HepG2 (cell line): ENCODE data around the gene DAPK1. TPM values are rescaled to one million over a fixed set of nuclear protein-coding genes. Genes with fewer than 3 reads are reported as not detected.
A peak's percentile ranks its signal among the peaks of the same experiment; 100 is the strongest.

ENCODE experiments used
- ADNP ChIP-seq: sonication (generic); formaldehyde crosslinking; IDR thresholded peaks from 2 replicates; pipeline ENCODE4 v1.4.0; 2020; ENCODE audit warnings: missing genetic modification reagents
- FUBP1 ChIP-seq: sonication (generic); formaldehyde crosslinking; IDR thresholded peaks from 2 replicates; pipeline ENCODE4 v1.5.1; 2020; ENCODE audit warnings: missing genetic modification reagents, mild to moderate bottlenecking, borderline replicate concordance
- HMGA1 ChIP-seq: sonication (generic); formaldehyde crosslinking; conservative IDR thresholded peaks from 2 replicates; pipeline ENCODE4 v1.4.0; 2020; ENCODE audit warnings: missing genetic modification reagents
- HNRNPLL ChIP-seq: fragments of 200-400 bp; formaldehyde crosslinking; IDR thresholded peaks from 2 replicates; pipeline ENCODE4 v1.6.1; 2017; ENCODE audit warnings: mild to moderate bottlenecking, low read depth, low read length; ENCODE audit not compliant: poor library complexity, severe bottlenecking
- NCOR1 ChIP-seq: fragments of 200-600 bp; sonication (generic); IDR thresholded peaks from 2 replicates; pipeline ENCODE4 v1.7.0; 2017; ENCODE audit warnings: antibody characterized with exemption, low read length, borderline replicate concordance
- POGK ChIP-seq: sonication (generic); formaldehyde crosslinking; conservative IDR thresholded peaks from 2 replicates; pipeline ENCODE4 v1.8.0; 2022; ENCODE audit warnings: mild to moderate bottlenecking, moderate library complexity, missing genetic modification reagents
- PRDM10 ChIP-seq: sonication (generic); formaldehyde crosslinking; IDR thresholded peaks from 2 replicates; pipeline ENCODE4 v1.4.0; 2020; ENCODE audit warnings: low read depth, missing genetic modification reagents
- RAD21 ChIP-seq: fragments of 450-650 bp; formaldehyde crosslinking; IDR thresholded peaks from 2 replicates; pipeline ENCODE4 v1.5.0; 2020; ENCODE audit warnings: mild to moderate bottlenecking
- SAP130 ChIP-seq: IDR thresholded peaks from 2 replicates; pipeline ENCODE4 v1.6.1; 2016; ENCODE audit warnings: low read depth
- ZBTB40 ChIP-seq, 2 experiments: fragments of 450-650 bp in 1 of 2; sonication (generic) in 1 of 2; formaldehyde crosslinking in 1 of 2; IDR thresholded peaks; 2 replicates each; pipeline versions ENCODE4 v1.6.1 to v1.8.0; 2016 to 2022; ENCODE audit warnings: antibody characterized with exemption in 1 of 2, mild to moderate bottlenecking in 1 of 2, missing genetic modification reagents in 1 of 2
- ZC3H13 ChIP-seq: sonication (generic); formaldehyde crosslinking; IDR thresholded peaks from 2 replicates; pipeline ENCODE4 v1.8.1; 2023; ENCODE audit warnings: mild to moderate bottlenecking, missing genetic modification reagents, moderate library complexity
- polyA plus RNA-seq, 8 experiments: library from polyadenylated mRNA; depleted of rRNA in 3 of 8; stranded (reverse) in 7 of 8; unstranded in 1 of 8; fragments of >200 nt; fragmentation: Illumina TruSeq in 4 of 8; extraction: Trizol in 4 of 8; gene quantifications; 2 replicates each; pipeline versions ENCODE4 v1.2.1 to v1.2.3, GENCODE V29; 2011 to 2016; ENCODE audit warnings: low read depth in 4 of 8, missing spikeins in 1 of 8, mixed read lengths in 1 of 8; ENCODE audit not compliant: insufficient read depth in 1 of 8
- total RNA-seq, 5 experiments: library from RNA; depleted of rRNA; stranded (reverse); fragments of >200 nt; fragmentation: Illumina TruSeq; extraction: Trizol; gene quantifications; 2 replicates each; pipeline ENCODE4 v1.2.3, GENCODE V29; 2016; ENCODE audit warnings: low read depth in 1 of 5

DAPK1 gene
- total and polyA plus RNA-seq, 2 of the 13 experiments (the other 11 are each of a cell fraction or from before 2014, with no cell fraction given), result 35.7 to 35.9 TPM

- no peak for TF ChIP-seq ZBTB40 (IDR thresholded peaks at IDR 0.05)
- no peak for TF ChIP-seq ZBTB40 (CRISPR knock-in tag; IDR thresholded peaks at IDR 0.05)
- TF ChIP-seq NCOR1, result peak; percentile 87
- TF ChIP-seq ZC3H13 (CRISPR knock-in tag), result no peak
- TF ChIP-seq RAD21 (CRISPR knock-in tag), result no peak
- no peak for TF ChIP-seq HMGA1 (CRISPR knock-in tag)
- TF ChIP-seq POGK, result no peak; the same call in 1 of the 2 replicates
- TF ChIP-seq ADNP (CRISPR knock-in tag), result no peak
- TF ChIP-seq FUBP1 (CRISPR knock-in tag), result no peak
- TF ChIP-seq HNRNPLL, result no peak
- TF ChIP-seq PRDM10 (CRISPR knock-in tag), result no peak
- TF ChIP-seq SAP130 (CRISPR knock-in tag), result peak; percentile 72
Measured at GRCh38 chr9:87505869-87506678, 8.4 kb downstream of the DAPK1 start (continued).
